ENCODE measurements around the gene CPN1. TPM values are rescaled to one million over a fixed set of nuclear protein-coding genes. Genes with fewer than 3 reads are reported as not detected.

The CPN1 gene
- total and polyA plus RNA-seq, 10 of the 15 experiments (the other 5 are each of a cell fraction or from before 2014, with no cell fraction given) = 0.03 to 0.10 TPM; not detected in 8

DNA sequence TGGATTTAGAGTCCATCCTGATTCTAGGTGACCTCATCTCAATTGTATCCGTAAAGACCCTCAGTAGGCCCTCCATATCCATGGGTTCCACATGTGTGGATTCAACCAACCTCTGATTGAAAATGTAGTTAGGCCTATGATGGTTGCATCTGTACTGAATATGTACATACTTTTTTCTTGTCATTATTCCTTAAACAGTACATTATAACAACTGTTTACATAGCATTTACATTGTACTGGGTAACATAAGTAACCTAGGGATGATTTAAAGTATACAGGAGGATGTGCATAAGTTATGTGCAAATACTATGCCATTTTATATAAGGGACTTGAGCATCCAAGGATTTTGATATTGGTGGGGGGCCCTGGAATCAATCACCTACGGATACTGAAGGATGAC, 10.1 kb downstream of the CPN1 start:
- ATAC-seq (no peak), DNase-seq (ENCODE audit: low read depth, low spot score) (no peak), FAIRE-seq (no peak)
- in situ Hi-C loops (cut with MboI) (no loop called here), intact Hi-C loops (cut with micrococcal nuclease; ENCODE audit: unreplicated experiment) (no loop called here)
- ChIA-PET CTCF (no interaction called here), RAD21 (ENCODE audit: unreplicated experiment) (no interaction called here), POLR2A (no interaction called here), SMC1A (ENCODE audit: uncharacterized antibody, unreplicated experiment) (no interaction called here)
- BruUV-seq (replicated peaks) = no TSS peak
- WGBS (ENCODE audit: insufficient coverage, insufficient replicate concordance, low lambda C conversion rate, missing lambda C conversion rate) = 97% methylated on average over 2 of the region's 2 CpGs
- Histone ChIP-seq H3K4me1 (ENCODE audit: control insufficient read depth, insufficient read depth, low read length) (peaks cover 4% of the 10 kb centered on the region), H3K4me3 (no peak overlapping the region), H3K4me2 (ENCODE audit: control insufficient read depth, insufficient read depth) (no peak overlapping the region), H2AFZ (ENCODE audit: control insufficient read depth, low read depth, low read length) (no peak overlapping the region), H3K27ac (ENCODE audit: control insufficient read depth, insufficient read depth) (no peak overlapping the region), H3K9ac (ENCODE audit: control insufficient read depth, insufficient read depth, low read length) (no peak overlapping the region), H3K27me3 (replicated peaks in 1 of 2; ENCODE audit: control insufficient read depth in 2 of 2, insufficient read depth in 2 of 2, low read length in 1 of 2) (no peaks in the 10 kb centered on the region), H4K20me1 (ENCODE audit: control insufficient read depth, insufficient read depth) (no peaks in the 10 kb centered on the region), H3K9me3 (replicated peaks; ENCODE audit: control insufficient read depth, insufficient read depth, low read length) (no peaks in the 10 kb centered on the region), H3K79me2 (ENCODE audit: control insufficient read depth, insufficient read depth, low read length) (no peaks in the 10 kb centered on the region), H3K36me3 (ENCODE audit: control insufficient read depth in 2 of 2, insufficient read depth in 2 of 2, low read length in 1 of 2) (no peaks in the 10 kb centered on the region)
- TF ChIP-seq KAT2A (conservative IDR thresholded peaks at IDR 0.05; ENCODE audit: control insufficient read depth, low read depth, low read length) (no peak), SPI1 (IDR thresholded peaks at IDR 0.05; ENCODE audit: borderline replicate concordance, insufficient read depth, low read depth, low read length) (no peak), HDAC6 (IDR thresholded peaks at IDR 0.05; ENCODE audit: unreplicated experiment) (no peak), ATF3 (IDR thresholded peaks at IDR 0.05; ENCODE audit: borderline replicate concordance, extremely low read depth, low read depth, low read length) (no peak), SUPT20H (IDR thresholded peaks at IDR 0.05; ENCODE audit: borderline replicate concordance, control insufficient read depth, low read depth, low read length) (no peak), MTA2 (IDR thresholded peaks at IDR 0.05; ENCODE audit: low read depth) (no peak), ZNF207 (IDR thresholded peaks at IDR 0.05; ENCODE audit: borderline replicate concordance) (no peak), MYC (IDR thresholded peaks at IDR 0.05; ENCODE audit: insufficient read depth, insufficient read length, insufficient replicate concordance, low read length, severe bottlenecking) (no peak), ZSCAN29 (IDR thresholded peaks at IDR 0.05) (no peak), TCF7 (IDR thresholded peaks at IDR 0.05; ENCODE audit: borderline replicate concordance) (no peak), BACH1 (IDR thresholded peaks at IDR 0.05; ENCODE audit: borderline replicate concordance) (no peak), E2F4 (IDR thresholded peaks at IDR 0.05; ENCODE audit: low read depth, low read length) (no peak), RB1 (IDR thresholded peaks at IDR 0.05; ENCODE audit: borderline replicate concordance) (no peak)
- TF ChIP-seq, protein P1, sequence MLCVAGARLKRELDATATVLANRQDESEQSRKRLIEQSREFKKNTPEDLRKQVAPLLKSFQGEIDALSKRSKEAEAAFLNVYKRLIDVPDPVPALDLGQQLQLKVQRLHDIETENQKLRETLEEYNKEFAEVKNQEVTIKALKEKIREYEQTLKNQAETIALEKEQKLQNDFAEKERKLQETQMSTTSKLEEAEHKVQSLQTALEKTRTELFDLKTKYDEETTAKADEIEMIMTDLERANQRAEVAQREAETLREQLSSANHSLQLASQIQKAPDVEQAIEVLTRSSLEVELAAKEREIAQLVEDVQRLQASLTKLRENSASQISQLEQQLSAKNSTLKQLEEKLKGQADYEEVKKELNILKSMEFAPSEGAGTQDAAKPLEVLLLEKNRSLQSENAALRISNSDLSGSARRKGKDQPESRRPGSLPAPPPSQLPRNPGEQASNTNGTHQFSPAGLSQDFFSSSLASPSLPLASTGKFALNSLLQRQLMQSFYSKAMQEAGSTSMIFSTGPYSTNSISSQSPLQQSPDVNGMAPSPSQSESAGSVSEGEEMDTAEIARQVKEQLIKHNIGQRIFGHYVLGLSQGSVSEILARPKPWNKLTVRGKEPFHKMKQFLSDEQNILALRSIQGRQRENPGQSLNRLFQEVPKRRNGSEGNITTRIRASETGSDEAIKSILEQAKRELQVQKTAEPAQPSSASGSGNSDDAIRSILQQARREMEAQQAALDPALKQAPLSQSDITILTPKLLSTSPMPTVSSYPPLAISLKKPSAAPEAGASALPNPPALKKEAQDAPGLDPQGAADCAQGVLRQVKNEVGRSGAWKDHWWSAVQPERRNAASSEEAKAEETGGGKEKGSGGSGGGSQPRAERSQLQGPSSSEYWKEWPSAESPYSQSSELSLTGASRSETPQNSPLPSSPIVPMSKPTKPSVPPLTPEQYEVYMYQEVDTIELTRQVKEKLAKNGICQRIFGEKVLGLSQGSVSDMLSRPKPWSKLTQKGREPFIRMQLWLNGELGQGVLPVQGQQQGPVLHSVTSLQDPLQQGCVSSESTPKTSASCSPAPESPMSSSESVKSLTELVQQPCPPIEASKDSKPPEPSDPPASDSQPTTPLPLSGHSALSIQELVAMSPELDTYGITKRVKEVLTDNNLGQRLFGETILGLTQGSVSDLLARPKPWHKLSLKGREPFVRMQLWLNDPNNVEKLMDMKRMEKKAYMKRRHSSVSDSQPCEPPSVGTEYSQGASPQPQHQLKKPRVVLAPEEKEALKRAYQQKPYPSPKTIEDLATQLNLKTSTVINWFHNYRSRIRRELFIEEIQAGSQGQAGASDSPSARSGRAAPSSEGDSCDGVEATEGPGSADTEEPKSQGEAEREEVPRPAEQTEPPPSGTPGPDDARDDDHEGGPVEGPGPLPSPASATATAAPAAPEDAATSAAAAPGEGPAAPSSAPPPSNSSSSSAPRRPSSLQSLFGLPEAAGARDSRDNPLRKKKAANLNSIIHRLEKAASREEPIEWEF (IDR thresholded peaks at IDR 0.05; ENCODE audit: insufficient replicate concordance, low read depth, low read length) = no peak
- TF ChIP-seq, protein P2, sequence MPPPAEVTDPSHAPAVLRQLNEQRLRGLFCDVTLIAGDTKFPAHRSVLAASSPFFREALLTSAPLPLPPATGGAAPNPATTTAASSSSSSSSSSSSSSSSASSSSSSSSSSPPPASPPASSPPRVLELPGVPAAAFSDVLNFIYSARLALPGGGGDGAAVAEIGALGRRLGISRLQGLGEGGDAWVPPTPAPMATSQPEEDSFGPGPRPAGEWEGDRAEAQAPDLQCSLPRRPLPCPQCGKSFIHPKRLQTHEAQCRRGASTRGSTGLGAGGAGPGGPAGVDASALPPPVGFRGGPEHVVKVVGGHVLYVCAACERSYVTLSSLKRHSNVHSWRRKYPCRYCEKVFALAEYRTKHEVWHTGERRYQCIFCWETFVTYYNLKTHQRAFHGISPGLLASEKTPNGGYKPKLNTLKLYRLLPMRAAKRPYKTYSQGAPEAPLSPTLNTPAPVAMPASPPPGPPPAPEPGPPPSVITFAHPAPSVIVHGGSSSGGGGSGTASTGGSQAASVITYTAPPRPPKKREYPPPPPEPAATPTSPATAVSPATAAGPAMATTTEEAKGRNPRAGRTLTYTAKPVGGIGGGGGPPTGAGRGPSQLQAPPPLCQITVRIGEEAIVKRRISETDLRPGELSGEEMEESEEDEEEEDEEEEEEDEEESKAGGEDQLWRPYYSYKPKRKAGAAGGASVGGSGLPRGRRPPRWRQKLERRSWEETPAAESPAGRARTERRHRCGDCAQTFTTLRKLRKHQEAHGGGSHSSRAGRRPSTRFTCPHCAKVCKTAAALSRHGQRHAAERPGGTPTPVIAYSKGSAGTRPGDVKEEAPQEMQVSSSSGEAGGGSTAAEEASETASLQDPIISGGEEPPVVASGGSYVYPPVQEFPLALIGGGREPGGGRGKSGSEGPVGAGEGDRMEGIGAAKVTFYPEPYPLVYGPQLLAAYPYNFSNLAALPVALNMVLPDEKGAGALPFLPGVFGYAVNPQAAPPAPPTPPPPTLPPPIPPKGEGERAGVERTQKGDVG (CRISPR knock-in tag; IDR thresholded peaks at IDR 0.05) = no peak

Measured in GM12878 (cell line).